OCI-LY7 (cell line): Measurements from ENCODE around the gene SENP1. TPM values are rescaled to one million over a fixed set of nuclear protein-coding genes. Genes with fewer than 3 reads are reported as not detected.
"Not testable (repeated sequence)": the region's sequence is repeated elsewhere in the genome, so short reads cannot be mapped to it uniquely, and the experiment has no call there.

Experiments used
- BruUV-seq: library from RNA; stranded (reverse); fragments of 400-500 nt; replicated peaks from 2 replicates; lab custom pipeline; 2021; lab: Mats Ljungman, UMichigan
- CTCF ChIA-PET: fragments of 300-600 bp; sonication (Branson Sonifier 250); formaldehyde crosslinking; loops from one replicate; lab custom pipeline; 2022; ENCODE audit warnings: antibody characterized with exemption; ENCODE audit not compliant: unreplicated experiment; lab: Charles Lee
- POLR2A ChIA-PET: fragments of 300-600 bp; sonication (Branson Sonifier 250); formaldehyde crosslinking; loops from one replicate; lab custom pipeline; 2022; ENCODE audit warnings: antibody characterized with exemption; lab: Charles Lee
- DNase-seq: peaks from one replicate; pipeline ENCODE4 v3.0.0-alpha.2; 2015; ENCODE audit warnings: low spot score
- H2AFZ ChIP-seq: fragments of 200-600 bp; sonication (generic), shearing (Covaris generic); 2 replicates; pipeline ENCODE4 v1.6.1; 2014; ENCODE audit warnings: mild to moderate bottlenecking, antibody characterized with exemption, low read length, moderate library complexity
- H3K27ac ChIP-seq: fragments of 200-600 bp; sonication (generic); 2 replicates; pipeline ENCODE4 v1.5.1; 2014; ENCODE audit warnings: mixed run types, low read depth, mild to moderate bottlenecking, moderate library complexity, low read length, inconsistent platforms; ENCODE audit not compliant: poor library complexity, severe bottlenecking
- H3K36me3 ChIP-seq: fragments of 200-600 bp; sonication (generic); 2 replicates; pipeline ENCODE4 v1.6.1; 2014; ENCODE audit warnings: mild to moderate bottlenecking, antibody characterized with exemption, low read length, moderate library complexity, mixed read lengths; ENCODE audit not compliant: insufficient read depth
- H3K4me1 ChIP-seq: fragments of 200-600 bp; sonication (generic); 2 replicates; pipeline ENCODE4 v1.5.1; 2014; ENCODE audit warnings: mild to moderate bottlenecking, low read length; ENCODE audit not compliant: insufficient read depth, poor library complexity, severe bottlenecking
- H3K4me2 ChIP-seq: fragments of 200-600 bp; sonication (generic); 2 replicates; pipeline ENCODE4 v1.6.1; 2014; ENCODE audit warnings: mild to moderate bottlenecking, low read length
- H3K4me3 ChIP-seq: fragments of 200-600 bp; sonication (generic); 2 replicates; pipeline ENCODE4 v1.5.1; 2014; ENCODE audit warnings: mild to moderate bottlenecking, low read depth, low read length; ENCODE audit not compliant: poor library complexity, severe bottlenecking
- H3K79me2 ChIP-seq: fragments of 200-600 bp; sonication (generic); 2 replicates; pipeline ENCODE4 v1.6.1; 2016; ENCODE audit warnings: low read depth, mild to moderate bottlenecking, low read length, moderate library complexity, mixed read lengths; ENCODE audit not compliant: insufficient read depth
- H3K9me2 ChIP-seq: fragments of 200-600 bp; sonication (generic); 2 replicates; pipeline ENCODE4 v1.6.1; 2016; ENCODE audit warnings: mild to moderate bottlenecking, low read length, mixed read lengths; ENCODE audit not compliant: insufficient read depth
- H3K9me3 ChIP-seq: fragments of 200-600 bp; sonication (generic); 2 replicates; pipeline ENCODE4 v1.6.1; 2014; ENCODE audit warnings: mild to moderate bottlenecking, mixed run types, low read length, mixed read lengths
- H4K20me1 ChIP-seq: fragments of 200-600 bp; sonication (generic); 2 replicates; pipeline ENCODE4 v1.6.1; 2014; ENCODE audit warnings: mild to moderate bottlenecking, antibody characterized with exemption, low read length, moderate library complexity, mixed read lengths; ENCODE audit not compliant: insufficient read depth
- EZH2phosphoT487 ChIP-seq: fragments of 200-600 bp; sonication (generic); IDR thresholded peaks from 2 replicates; pipeline ENCODE4 v1.6.1; 2018; ENCODE audit warnings: low read depth, borderline replicate concordance, mild to moderate bottlenecking, mixed run types, antibody characterized with exemption, low read length, moderate library complexity, mixed read lengths
- intact Hi-C: fragments of 100-400 bp; cut with micrococcal nuclease; formaldehyde crosslinking; loops from one replicate; pipeline ENCODE4 v1.10.0; 2022; ENCODE audit not compliant: unreplicated experiment
- total RNA-seq, 2 experiments: library from RNA; depleted of rRNA in 1 of 2; stranded (reverse); fragments of >200 nt in 1 of 2; shearing (Covaris generic) in 1 of 2; gene quantifications; 2 replicates each; pipeline ENCODE4 v1.2.3, GENCODE V29; 2014 to 2022
- TF ChIP-seq, protein P1 (sequence below): fragments of 200-600 bp; sonication (generic); conservative IDR thresholded peaks from 2 replicates; pipeline ENCODE4 v1.5.1; 2014; ENCODE audit warnings: mild to moderate bottlenecking, antibody characterized with exemption, low read length, moderate library complexity, mixed read lengths

The SENP1 gene
- total RNA-seq, 2 experiments from 2014 or later = 48.3 to 54.7 TPM

DNA sequence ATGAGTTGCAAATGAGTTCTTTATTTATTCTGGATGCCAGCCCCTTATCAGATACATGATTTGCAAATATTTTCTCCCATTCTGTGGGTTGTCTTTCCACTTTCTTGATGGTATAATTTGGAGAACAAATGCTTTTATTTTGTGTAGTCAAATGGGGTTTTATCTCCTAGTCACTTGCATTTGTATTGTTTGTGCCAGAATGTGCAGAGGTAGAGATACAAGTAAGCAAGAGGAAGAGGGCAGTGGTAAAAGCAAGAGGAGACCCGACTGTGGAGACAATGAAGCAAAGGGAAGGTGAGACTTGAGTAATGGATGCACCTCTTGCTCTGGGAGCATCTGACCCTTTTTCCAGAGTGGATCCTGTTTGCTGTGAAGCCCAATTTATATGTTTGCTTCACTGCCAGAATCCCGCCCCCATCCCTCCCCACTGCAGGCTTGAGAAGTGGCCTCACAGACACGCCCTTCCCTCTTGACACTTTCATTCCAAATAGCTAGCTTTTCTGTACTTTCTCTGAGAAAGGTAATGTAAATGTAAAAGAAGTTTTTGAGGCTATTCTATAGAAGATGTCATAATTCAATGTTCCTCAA lies 12.5 kb upstream of the SENP1 start:
- CTCF ChIA-PET = interaction anchor here (0.6 to 1.4 kb wide), 2 partner anchors 11 to 386 kb away, joined by 4 read pairs; no protein-coding TSS in a partner anchor
- no peaks in the 10 kb centered on the region for H4K20me1 ChIP-seq
- DNase-seq = no peak
- H3K4me3 ChIP-seq = peak overlapping the region; percentile 86
- no peak overlapping the region for H3K27ac ChIP-seq
- H3K9me2 ChIP-seq = no peaks in the 10 kb centered on the region
- H3K4me1 ChIP-seq = peaks cover 21% of the 10 kb centered on the region
- H3K79me2 ChIP-seq = peaks cover 22% of the 10 kb centered on the region; the same call in 1 of the 2 replicates
- no peak for TF ChIP-seq EZH2phosphoT487
- H3K4me2 ChIP-seq = peak overlapping the region; percentile 83
- no peaks in the 10 kb centered on the region for H3K9me3 ChIP-seq
- intact Hi-C loops = loop anchor here (2.0 kb wide), 1 partner anchor 38 kb away; the partner anchor contains the start of gene ASB8
- peaks cover 17% of the 10 kb centered on the region for H3K36me3 ChIP-seq
- peak overlapping the region; percentile 76; the same call in 1 of the 2 replicates for H2AFZ ChIP-seq
- no TSS peak for BruUV-seq
- POLR2A ChIA-PET = interaction anchor here (0.6 to 6.8 kb wide), 6 partner anchors 10 to 234 kb away, joined by 3 to 62 read pairs (median 4); partner anchors contain the start of genes ASB8 and SENP1

DNA sequence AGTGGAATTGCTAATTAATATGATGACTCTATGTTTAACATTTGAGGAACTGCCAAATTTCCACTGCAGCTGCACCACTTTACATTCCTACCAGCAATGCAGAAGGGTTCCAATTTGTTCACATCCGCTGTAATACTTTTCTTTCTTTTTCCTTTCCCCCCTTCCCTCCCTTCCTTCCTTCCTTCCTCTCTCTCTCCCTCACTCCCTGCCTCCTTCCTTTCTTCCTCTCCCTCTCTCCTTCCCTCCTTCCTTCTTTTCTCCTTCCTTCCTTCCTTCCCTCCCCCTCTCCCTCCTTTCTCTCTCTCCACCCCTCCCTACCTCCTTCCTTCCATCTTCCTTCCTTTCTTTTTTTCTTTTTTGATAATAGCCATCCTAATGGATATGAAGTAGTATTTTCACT lies 10.1 kb upstream of the SENP1 start:
- Histone ChIP-seq H3K79me2 (peaks cover 15% of the 10 kb centered on the region; the same call in 1 of the 2 replicates), H3K27ac (no peak overlapping the region), H3K36me3 (no peaks in the 10 kb centered on the region; the same call in 1 of the 2 replicates), H3K4me2 (no peak overlapping the region), H3K4me3 (no peak overlapping the region), H3K9me2 (no peaks in the 10 kb centered on the region), H2AFZ (no peak overlapping the region), H4K20me1 (no peaks in the 10 kb centered on the region), H3K4me1 (peaks cover 18% of the 10 kb centered on the region), H3K9me3 (no peaks in the 10 kb centered on the region)
- intact Hi-C loops = no loop called here
- POLR2A ChIA-PET = no interaction called here
- TF ChIP-seq, protein P1, sequence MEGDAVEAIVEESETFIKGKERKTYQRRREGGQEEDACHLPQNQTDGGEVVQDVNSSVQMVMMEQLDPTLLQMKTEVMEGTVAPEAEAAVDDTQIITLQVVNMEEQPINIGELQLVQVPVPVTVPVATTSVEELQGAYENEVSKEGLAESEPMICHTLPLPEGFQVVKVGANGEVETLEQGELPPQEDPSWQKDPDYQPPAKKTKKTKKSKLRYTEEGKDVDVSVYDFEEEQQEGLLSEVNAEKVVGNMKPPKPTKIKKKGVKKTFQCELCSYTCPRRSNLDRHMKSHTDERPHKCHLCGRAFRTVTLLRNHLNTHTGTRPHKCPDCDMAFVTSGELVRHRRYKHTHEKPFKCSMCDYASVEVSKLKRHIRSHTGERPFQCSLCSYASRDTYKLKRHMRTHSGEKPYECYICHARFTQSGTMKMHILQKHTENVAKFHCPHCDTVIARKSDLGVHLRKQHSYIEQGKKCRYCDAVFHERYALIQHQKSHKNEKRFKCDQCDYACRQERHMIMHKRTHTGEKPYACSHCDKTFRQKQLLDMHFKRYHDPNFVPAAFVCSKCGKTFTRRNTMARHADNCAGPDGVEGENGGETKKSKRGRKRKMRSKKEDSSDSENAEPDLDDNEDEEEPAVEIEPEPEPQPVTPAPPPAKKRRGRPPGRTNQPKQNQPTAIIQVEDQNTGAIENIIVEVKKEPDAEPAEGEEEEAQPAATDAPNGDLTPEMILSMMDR = no peak
- no peak for TF ChIP-seq EZH2phosphoT487
- no TSS peak for BruUV-seq
- DNase-seq = no peak
- CTCF ChIA-PET = no interaction called here

DNA sequence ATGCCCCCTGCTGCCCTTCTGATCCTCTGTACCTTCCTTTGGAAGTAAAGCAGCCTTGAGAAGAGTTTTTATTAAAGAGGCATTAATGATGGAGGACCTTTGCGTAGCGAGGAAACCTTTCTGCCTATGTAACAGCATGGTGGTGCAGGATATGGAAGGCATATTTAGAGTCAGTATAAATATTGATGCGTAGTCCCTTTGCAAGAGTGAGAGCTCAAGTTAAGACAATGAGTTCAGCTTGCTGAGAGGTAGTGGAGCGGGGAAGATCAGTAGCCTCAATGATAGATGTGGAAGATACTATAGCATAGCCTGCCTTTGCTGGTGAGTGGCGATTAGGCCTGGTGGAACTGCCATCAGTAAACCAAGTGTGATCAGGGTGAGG lies 5.4 kb upstream of the SENP1 start:
- H3K9me2 ChIP-seq, DNase-seq, H3K36me3 ChIP-seq, H3K79me2 ChIP-seq, H4K20me1 ChIP-seq, H3K4me2 ChIP-seq, H3K9me3 ChIP-seq, H2AFZ ChIP-seq, H3K27ac ChIP-seq, H3K4me3 ChIP-seq, POLR2A ChIA-PET, BruUV-seq, CTCF ChIA-PET, intact Hi-C loops: not testable (repeated sequence)
- peaks cover 19% of the 10 kb centered on the region for H3K4me1 ChIP-seq
